ENCODE measurements around the gene MLLT3.

MLLT3 gene

GRCh38 chr9:20603524-20604268, 18.6 kb downstream of the MLLT3 start:
- DNase-seq (ENCODE audit: low read depth) = no peak
- no peak overlapping the region for H3K4me3 ChIP-seq (ENCODE audit: low read depth, low read length)
- no peak for TF ChIP-seq CTCF (IDR thresholded peaks at IDR 0.05; ENCODE audit: low read depth, low read length, missing control alignments)
- in situ Hi-C loops (cut with HindIII; ENCODE audit: low sequenced_read_pairs) = no loop called here

- in situ Hi-C loops (cut with HindIII; ENCODE audit: low sequenced_read_pairs) = no loop called here
- no peak for DNase-seq (ENCODE audit: low read depth)
- TF ChIP-seq CTCF (IDR thresholded peaks at IDR 0.05; ENCODE audit: low read depth, low read length, missing control alignments) = no peak
- H3K4me3 ChIP-seq (ENCODE audit: low read depth, low read length) = no peak overlapping the region
Measured at GRCh38 chr9:20601292-20601691, 21.0 kb downstream of the MLLT3 start.

- in situ Hi-C loops (cut with HindIII; ENCODE audit: low sequenced_read_pairs) = no loop called here
- no peak for DNase-seq (ENCODE audit: low read depth)
- H3K4me3 ChIP-seq (ENCODE audit: low read depth, low read length) = no peak overlapping the region
- TF ChIP-seq CTCF (IDR thresholded peaks at IDR 0.05; ENCODE audit: low read depth, low read length, missing control alignments) = no peak
Measured at GRCh38 chr9:20599195-20599594, 23.1 kb downstream of the MLLT3 start.

- in situ Hi-C loops (cut with HindIII; ENCODE audit: low sequenced_read_pairs) = no loop called here
- no peak for DNase-seq (ENCODE audit: low read depth)
- no peak for TF ChIP-seq CTCF (IDR thresholded peaks at IDR 0.05; ENCODE audit: low read depth, low read length, missing control alignments)
- no peak overlapping the region for H3K4me3 ChIP-seq (ENCODE audit: low read depth, low read length)
Measured at GRCh38 chr9:20598367-20598766, 23.9 kb downstream of the MLLT3 start.

GRCh38 chr9:20597862-20598261, 24.4 kb downstream of the MLLT3 start:
- in situ Hi-C loops (cut with HindIII; ENCODE audit: low sequenced_read_pairs) = no loop called here
- no peak for DNase-seq (ENCODE audit: low read depth)
- no peak overlapping the region for H3K4me3 ChIP-seq (ENCODE audit: low read depth, low read length)
- no peak for TF ChIP-seq CTCF (IDR thresholded peaks at IDR 0.05; ENCODE audit: low read depth, low read length, missing control alignments)

- TF ChIP-seq CTCF (IDR thresholded peaks at IDR 0.05; ENCODE audit: low read depth, low read length, missing control alignments) = no peak
- in situ Hi-C loops (cut with HindIII; ENCODE audit: low sequenced_read_pairs) = no loop called here
- no peak overlapping the region for H3K4me3 ChIP-seq (ENCODE audit: low read depth, low read length)
- DNase-seq (ENCODE audit: low read depth) = no peak
Measured at GRCh38 chr9:20594608-20595007, 27.7 kb downstream of the MLLT3 start.
